GM18520 (cell line): ENCODE measurements around the gene FBXO47.
"Not testable (repeated sequence)": the region's sequence is repeated elsewhere in the genome, so short reads cannot be mapped to it uniquely, and the experiment has no call there.

Experiments
- ATAC-seq: cut with Tn5 transposase; IDR thresholded peaks from one replicate; pipeline ENCODE4 v1.9.1; 2021; ENCODE audit not compliant: unreplicated experiment

The FBXO47 gene

DNA sequence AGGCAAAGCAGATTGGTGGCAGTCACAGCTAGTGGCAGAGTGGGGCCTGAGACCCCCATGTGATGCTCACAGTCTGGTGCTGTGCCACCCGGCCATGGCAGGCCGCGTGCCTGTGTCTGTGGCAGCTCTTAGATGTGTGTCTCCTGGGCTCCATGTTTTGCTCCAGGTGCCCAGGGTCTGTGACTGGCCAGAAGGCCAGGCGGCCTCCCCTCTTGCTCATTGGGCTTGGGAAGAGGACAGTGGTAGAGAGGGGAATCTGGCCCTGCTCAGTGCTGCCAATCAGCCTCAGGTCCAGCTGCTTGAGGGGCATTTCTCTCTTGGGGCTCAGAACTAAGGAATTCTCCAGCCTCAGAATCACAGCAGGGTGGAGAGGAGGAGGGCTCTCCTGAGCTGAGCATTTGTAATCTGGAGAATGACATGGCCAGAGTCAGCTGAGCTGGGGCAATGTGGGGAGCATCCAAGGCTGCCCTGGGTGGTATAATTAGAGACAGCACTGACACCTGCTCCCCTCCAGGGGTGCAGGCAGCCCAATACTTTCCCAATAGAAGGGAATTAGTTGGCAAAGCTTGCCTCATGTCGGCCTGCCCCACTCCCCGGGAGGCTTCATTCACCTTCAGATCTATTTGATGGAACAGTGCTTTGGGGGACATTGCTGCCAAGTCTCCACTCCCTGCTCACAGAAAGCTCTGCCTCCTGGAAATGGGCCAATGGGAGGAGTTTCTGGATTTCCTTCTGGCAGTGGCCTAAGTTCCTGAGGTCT is 44.5 kb downstream of the FBXO47 start:
- no peak for ATAC-seq

DNA sequence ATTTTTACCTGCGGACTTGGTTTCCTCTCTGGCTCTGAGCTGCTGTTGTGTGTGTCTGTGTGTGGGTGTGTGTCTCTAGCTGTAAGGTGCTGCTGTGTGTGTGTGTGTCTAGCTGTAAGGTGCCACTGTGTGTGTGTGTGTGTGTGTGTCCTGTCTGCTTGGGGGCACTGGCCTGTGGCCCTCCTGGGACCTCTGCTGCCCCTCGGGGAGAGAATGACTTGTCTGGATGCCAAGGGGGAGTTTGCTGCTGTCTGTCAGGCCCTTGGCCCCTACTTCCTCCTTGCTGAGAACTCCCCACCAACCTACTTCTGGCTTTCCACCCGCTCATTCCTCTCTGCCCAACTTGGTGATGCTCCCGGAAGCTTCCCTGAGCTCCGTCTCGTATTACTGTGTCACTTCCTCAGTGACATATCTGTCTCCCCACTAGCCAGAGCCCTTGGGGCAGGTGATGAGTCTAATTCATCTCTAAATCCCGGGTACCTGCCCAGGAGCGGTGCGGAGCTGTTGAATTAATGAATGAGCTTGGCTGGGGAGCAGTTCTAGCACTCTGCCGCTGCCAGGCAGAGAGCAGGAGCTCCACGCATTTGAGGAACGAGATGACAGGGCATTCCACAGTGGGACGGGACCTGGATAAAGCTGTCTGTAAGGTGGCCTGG is 45.3 kb downstream of the FBXO47 start:
- ATAC-seq = no peak

DNA sequence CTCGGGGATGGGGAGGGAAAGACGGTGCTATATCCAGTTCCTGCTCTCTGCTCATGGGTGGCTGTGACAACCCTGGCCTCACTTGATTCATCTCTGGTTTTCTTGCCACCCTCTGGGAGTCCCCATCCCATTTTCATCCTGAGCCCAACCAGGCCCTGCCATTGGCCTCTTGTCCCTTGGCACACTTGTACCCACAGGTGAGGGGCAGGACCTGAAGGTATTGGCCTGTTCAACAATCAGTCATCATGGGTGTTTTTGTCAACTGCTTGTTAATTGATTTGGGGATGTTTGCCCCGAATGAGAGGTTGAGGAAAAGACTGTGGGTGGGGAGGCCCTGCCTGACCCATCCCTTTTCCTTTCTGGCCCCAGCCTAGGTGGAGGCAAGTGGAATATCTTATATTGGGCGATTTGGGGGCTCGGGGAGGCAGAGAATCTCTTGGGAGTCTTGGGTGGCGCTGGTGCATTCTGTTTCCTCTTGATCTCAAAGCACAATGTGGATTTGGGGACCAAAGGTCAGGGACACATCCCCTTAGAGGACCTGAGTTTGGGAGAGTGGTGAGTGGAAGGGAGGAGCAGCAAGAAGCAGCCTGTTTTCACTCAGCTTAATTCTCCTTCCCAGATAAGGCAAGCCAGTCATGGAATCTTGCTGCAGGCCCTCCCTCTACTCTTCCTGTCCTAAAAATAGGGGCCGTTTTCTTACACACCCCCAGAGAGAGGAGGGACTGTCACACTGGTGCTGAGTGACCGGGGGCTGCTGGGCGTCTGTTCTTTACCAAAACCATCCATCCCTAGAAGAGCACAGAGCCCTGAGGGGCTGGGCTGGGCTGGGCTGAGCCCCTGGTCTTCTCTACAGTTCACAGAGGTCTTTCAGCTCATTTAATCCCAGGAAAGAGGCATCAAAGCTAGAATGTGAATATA is 46.6 kb downstream of the FBXO47 start:
- no peak for ATAC-seq

DNA sequence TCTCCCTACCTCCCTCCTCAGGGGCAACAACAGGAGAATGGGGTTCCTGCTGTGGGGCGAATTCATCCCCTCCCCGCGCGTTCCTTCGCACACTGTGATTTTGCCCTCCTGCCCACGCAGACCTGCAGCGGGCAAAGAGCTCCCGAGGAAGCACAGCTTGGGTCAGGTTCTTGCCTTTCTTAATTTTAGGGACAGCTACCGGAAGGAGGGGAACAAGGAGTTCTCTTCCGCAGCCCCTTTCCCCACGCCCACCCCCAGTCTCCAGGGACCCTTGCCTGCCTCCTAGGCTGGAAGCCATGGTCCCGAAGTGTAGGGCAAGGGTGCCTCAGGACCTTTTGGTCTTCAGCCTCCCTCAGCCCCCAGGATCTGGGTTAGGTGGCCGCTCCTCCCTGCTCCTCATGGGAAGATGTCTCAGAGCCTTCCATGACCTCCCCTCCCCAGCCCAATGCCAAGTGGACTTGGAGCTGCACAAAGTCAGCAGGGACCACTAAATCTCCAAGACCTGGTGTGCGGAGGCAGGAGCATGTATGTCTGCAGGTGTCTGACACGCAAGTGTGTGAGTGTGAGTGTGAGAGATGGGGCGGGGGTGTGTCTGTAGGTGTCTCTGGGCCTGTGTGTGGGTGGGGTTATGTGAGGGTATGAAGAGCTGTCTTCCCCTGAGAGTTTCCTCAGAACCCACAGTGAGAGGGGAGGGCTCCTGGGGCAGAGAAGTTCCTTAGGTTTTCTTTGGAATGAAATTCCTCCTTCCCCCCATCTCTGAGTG is 47.7 kb downstream of the FBXO47 start:
- no peak for ATAC-seq

DNA sequence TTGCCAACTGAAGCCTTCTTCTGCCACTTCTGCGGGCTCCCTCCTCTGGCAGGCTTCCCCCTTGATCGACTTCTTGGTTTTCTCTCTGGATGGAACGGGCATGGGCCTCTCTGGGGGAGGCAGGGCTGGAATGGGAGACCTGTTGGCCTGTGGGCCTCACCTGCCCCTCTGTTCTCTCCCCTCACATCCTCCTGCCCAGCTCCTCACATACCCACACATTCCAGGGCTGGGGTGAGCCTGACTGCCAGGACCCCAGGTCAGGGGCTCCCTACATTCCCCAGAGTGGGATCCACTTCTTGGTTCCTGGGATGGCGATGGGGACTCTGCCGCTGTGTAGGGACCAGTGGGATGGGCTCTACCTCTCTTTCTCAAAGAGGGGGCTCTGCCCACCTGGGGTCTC is 48.3 kb downstream of the FBXO47 start:
- no peak for ATAC-seq

DNA sequence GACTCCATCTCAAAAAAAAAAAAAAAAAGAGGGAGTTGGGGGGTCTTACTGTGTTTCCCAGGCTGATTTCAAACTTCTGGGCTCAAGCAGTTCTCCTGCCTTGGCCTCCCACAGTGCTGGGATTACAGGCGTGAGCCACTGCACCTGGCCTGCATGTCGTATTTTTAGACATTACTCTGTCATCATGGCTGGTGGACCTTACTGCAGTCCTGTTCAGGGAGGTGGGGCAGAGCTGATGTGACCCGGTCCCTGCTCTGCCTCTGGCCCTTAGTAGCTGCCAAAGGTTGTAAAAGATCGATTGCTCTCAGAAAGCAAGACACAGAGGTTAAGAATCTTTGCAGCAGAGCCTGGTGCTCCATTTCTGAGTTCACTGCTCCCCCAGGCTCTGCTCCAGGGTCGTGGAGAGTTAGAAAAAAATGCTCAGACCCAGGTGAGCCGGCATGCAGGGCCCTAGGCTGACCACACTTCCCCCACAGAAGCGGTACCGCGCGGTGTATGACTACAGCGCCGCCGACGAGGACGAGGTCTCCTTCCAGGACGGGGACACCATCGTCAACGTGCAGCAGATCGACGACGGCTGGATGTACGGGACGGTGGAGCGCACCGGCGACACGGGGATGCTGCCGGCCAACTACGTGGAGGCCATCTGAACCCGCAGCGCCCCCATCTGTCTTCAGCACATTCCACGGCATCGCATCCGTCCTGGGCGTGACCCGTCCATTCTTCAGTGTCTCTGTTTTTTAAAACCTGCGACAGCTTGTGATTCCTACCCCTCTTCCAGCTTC is 48.9 kb downstream of the FBXO47 start:
- no peak for ATAC-seq

DNA sequence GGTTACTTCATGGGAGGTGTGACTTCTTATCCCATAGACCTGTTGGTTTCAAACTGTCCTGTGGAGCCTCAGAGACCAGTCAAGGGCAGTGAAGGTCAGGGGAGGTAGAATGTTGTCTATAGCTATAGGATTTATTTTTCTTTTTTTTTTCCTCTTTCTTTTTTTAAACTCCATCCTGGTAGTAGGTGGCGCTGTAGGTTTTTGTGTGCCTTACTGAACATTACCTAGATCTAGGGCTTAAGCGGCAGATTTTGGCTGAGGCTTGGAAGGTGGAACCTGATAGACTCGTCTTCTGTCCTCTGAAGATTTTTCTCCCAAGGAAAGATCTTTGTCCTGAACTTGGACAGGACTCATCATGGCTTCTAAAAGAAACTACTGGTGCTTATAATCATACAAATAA is 49.9 kb downstream of the FBXO47 start:
- ATAC-seq = no peak

DNA sequence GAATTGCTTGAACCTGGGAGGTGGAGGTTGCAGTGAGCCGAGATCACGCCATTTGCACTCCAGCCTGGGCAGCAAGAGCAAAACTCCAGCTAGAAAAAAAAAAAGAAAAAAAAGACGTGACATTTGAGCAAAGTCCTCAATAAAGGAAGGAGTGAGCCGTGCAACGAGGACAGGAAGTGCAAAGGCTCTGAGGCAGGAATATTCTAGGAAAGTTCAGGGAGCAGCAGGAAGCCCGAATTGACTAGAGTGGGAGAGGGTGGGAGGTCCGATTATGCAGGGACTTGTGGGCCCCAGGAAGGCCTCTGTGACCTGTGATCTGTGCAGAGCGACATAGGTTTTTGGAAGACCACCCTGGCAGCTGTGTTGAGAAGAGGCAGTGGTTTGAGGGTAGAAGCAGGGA is 50.4 kb downstream of the FBXO47 start:
- ATAC-seq = no peak

DNA sequence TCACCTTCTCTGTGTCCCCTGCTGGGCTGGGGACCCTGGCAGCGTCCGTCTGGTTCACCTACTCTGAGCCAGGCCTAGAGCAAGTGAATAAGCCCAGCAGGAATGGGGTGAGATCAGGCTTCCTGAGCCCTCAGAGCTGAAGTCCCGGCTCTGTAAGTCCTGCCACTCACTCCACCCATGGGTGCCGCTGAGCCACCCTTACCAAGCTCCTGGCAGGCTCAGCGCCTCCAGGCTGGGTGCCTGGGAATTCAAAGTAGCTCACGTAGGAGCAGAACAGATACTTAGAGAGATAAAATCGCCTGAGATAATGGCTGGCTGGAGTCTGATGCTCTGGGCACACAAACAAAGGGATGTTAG is 51.6 kb downstream of the FBXO47 start:
- no peak for ATAC-seq

DNA sequence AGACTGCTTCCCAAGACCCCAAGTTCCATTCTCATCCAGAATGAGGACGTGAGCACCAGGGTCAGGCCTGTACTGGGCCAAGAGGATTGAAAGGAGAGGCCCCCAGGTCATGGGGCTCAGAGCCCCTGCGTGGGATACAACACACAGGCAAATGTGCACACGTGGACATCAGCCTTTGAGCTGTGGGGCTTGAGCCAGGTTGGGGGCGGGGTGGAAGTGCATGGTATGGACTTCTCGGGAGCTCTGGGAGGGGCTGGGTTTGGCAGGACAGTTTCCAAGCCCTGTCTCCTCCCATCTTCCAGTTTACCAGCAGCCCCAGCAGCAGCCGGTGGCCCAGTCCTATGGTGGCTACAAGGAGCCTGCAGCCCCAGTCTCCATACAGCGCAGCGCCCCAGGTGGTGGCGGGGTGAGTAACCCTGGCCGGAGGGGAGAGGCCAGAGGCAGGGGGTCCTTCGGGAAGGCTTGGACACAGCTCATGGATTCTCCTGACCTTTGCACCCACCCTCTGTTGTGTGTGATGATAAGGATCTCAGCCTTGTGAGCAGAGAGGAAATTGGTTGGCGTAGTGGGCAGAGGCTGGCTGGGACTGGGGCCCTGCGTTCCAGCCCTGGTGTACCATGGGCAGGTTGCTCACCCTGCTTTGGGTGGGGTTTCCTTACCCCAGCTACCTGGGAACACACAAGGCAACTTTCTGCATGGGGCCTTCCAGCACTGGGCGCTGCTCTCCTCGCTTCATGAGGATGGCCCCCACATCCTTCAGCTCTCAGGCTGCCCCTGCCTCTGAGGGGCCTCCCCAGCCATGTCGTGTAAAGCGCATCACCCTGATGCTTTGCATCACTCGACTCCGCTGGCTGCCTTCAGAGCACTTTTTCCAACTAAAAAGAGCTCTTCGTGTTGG is 52.2 kb downstream of the FBXO47 start:
- no peak for ATAC-seq

DNA sequence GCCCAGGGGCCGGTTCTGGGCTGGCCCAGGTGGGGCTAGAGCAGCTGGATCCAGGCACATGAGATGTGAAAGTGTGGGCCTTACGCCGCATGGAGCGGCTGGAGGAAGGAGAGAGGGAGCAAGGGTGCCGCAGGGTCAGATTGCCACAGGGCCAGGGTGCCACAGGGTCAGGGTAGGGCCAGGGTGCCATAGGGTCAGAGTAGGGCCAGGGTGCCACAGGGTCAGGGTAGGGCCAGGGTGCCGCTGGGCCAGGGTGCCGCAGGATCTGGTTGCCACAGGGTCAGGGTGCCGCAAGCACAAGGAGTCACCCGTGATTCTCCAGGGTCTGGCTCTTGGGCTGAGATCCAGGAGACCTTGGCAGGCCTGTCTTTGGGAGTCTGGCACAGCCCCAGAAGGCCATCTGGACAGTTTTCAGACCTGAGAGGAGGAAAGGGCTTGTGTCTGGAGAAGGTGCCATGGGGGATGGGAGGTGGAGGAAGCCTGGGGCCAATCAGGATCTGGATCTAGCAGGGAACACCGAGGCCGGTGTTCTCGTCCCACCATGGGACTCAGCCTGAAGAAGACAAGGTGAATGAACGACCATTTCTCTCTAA is 54.9 kb downstream of the FBXO47 start:
- no peak for ATAC-seq

DNA sequence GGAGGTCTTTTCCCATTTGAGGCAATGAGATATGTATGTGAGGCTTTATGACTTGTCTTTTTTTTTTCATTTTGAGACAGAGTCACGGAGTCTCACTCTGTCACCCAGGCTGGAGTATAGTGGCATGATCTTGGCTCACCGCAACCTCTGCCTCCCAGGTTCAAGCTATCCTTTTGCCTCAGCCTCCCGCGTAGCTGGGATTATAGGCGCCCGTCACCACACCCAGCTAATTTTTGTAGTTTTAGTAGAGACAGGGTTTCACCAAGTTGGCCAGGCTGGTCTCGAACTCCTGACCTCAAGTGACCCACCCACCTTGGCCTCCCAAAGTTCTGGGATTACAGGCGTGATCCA is 55.5 kb downstream of the FBXO47 start:
- ATAC-seq = not testable (repeated sequence)

DNA sequence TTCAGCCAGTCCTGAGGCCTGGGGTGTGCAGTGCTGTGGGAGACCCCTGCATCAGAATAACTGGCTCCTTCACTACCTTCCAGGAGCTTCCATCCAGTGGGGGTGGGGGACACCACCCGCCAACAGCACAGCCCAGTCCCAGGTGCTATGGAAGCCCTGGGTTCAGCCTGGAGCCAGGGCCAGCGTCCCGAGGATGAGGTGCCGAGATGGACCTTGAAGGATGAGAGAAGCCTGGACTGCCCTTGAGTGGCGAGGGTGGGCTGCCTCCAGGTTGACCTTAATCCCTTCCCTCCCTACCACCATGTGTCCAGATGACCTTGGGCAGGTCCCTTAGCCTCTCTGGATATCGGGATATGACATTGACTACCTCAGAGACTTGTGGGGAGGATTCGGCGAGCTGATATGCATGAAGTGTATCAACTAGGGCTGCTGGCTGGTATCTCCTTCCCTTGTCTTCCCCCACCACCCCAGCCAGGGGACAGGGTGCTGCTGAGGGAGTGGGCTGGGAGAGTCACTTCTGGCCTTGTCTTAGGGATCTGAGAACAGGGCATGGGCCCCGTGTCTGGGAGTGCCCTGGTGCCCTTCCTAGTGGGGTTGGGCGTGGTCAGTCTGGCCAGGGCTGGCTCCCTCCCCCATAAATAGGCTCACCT is 56.0 kb downstream of the FBXO47 start:
- ATAC-seq = no peak

DNA sequence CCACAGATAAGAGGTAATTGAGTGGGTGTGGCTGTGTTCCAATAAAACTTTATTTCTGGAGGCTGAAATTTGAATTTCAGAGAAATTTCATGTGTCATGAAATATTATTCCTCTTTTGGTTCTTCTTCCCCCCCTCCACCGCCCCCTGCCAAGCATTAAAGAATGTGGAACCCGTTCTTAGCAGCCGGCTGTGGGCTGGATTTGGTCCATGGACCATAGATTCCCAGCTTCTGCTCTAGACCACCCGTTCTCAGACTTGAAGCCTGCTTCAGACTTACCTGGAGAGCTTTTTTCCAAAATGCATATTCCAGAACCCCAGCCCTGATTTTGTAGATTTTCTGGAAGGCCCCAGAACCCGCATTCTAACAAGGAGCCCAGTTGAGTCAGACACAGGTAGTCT is 56.9 kb downstream of the FBXO47 start:
- ATAC-seq = no peak

DNA sequence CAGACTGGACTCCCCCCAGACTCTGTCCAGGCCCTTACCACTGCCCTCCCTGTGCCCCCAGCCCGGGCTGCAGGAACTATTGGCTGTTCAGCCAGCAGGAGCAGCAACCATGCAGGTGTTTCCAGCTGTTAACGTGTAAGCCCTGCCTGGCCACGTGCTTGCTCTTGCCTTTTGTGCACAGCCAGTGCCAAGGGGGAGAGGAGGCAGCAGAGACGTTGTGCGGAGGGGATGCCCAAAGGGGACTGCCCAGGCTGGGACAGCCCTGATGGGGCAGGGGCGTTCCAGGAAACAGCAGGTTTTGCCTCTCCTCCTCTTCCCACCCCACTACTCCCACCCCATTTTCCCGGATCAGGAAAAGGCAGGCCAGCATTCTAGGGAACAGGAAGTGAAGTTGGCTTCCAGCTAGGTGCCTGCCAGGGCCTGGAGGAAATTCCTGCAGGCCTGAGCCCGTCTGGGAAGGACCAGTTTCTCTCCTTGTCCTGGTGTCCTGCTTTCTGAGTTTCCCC is 58.5 kb downstream of the FBXO47 start:
- no peak for ATAC-seq

DNA sequence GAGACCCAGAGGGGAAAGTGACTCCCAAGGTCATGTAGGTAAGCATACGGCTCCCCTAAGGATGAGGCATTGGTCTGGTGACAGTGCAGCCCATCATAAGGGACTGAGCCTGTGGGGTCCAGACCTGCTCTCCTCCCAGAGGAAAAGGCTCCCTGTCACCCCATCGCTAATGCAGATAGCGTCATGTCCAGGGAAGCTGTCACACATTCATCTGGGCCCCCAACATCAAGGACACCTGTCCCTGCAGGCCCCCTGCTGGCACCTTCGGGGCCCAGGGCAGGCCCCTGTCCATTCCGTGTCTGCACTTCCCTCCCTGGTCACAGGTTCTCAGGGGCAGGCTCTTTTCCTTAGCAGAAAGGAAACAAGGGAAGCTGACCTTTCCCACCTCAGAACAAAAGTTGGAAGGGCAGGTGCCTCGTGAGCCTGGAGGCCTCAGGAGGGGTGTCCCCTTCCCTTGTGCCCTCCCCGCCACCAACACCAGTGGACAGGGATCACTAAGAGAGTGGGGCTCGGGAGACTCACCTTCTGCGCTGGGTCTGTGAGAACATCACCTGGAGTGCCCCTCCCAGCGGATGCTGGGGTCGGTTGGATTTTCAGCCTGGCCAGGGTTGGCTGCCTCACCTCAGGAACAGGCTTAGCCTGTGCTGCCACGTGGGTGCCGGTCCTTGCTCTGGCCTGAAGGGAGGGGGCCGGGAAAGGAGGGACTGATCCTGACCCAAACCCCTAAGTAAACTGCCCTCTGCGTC is 59.1 kb downstream of the FBXO47 start:
- no peak for ATAC-seq

DNA sequence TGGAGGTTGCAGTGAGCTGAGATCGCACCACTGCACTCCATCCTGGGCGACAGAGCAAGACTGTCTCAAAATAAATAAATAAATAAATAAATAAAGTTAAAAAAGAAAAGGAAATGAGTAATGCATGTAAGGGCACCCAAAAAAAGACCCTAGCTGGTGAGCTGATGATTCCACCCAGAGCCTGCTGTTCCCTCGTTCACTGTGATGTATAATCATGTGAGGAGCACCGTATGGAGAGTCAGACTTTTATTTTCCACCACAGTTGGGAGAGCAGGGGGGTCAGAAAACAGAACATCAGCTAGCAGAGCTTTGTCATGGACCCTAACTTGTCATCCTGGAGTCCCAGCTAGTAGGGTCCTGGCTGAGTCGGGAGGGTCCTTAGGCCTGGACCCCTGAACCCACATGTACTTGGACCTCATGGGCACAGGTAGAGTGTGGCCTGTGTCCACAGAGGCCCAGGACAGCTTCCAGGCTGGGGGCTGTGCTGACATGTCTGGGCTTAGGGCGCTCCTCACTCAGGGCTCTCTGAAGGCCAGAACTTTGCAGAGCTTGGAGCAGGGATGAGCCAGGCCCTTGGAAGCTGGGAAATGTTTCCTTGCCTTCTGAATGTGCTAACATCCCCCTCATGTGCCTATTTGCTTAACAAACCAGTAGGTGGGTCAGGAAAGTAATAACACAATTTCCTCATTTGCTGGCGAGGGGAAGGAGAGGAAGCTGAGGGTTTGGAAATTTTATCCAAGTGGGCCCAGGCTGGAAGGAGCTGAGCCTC is 60.6 kb downstream of the FBXO47 start:
- no peak for ATAC-seq
